Endothelial cell (in vitro differentiated cells): ENCODE results near the gene RPS6KA2. TPM values are rescaled to one million over a fixed set of nuclear protein-coding genes. Genes with fewer than 3 reads are reported as not detected.
A peak's percentile ranks its signal among the peaks of the same experiment; 100 is the strongest.

Experiments
- DNase-seq: peaks from one replicate; pipeline ENCODE4 v3.0.0; 2021; ENCODE audit warnings: low spot score
- H3K27ac Mint-ChIP-seq: one replicate; pipeline ENCODE4 v1.8.0; 2021; ENCODE audit warnings: mixed read lengths, inconsistent platforms; ENCODE audit not compliant: unreplicated experiment
- H3K27me3 Mint-ChIP-seq: one replicate; pipeline ENCODE4 v1.8.0; 2021; ENCODE audit warnings: mild to moderate bottlenecking, moderate library complexity, mixed read lengths, inconsistent platforms; ENCODE audit not compliant: unreplicated experiment
- H3K36me3 Mint-ChIP-seq: one replicate; pipeline ENCODE4 v1.8.0; 2021; ENCODE audit warnings: mild to moderate bottlenecking, low read depth, mixed read lengths, inconsistent platforms; ENCODE audit not compliant: unreplicated experiment
- H3K4me1 Mint-ChIP-seq: one replicate; pipeline ENCODE4 v1.8.0; 2021; ENCODE audit warnings: mild to moderate bottlenecking, mixed read lengths, inconsistent platforms; ENCODE audit not compliant: unreplicated experiment
- H3K4me3 Mint-ChIP-seq: one replicate; pipeline ENCODE4 v1.8.0; 2021; ENCODE audit warnings: mild to moderate bottlenecking, mixed read lengths, inconsistent platforms; ENCODE audit not compliant: unreplicated experiment
- H3K9me3 Mint-ChIP-seq: one replicate; pipeline ENCODE4 v1.8.0; 2021; ENCODE audit warnings: mixed read lengths, inconsistent platforms; ENCODE audit not compliant: unreplicated experiment
- CTCF ChIP-seq: fragments of 200-600 bp; sonication (generic); IDR thresholded peaks from one replicate; pipeline ENCODE4 v1.5.0; 2021; ENCODE audit warnings: antibody characterized with exemption; ENCODE audit not compliant: unreplicated experiment
- total RNA-seq: library from RNA; stranded (reverse); fragmentation: NEBNext Ultra II Directional; extraction: Animal tissue kit (Norgen Biotek cat#: 25700); gene quantifications from one replicate; pipeline ENCODE4 v1.2.1, GENCODE V29; 2021; ENCODE audit not compliant: unreplicated experiment

RPS6KA2 gene
- total RNA-seq, 1 donor from 2014 or later, result 105 TPM

- no peak for DNase-seq
- Mint-ChIP-seq H3K36me3 (peaks cover 36% of the 10 kb centered on the region), H3K4me3 (peak overlapping the region; percentile 34), H3K4me1 (peaks cover 65% of the 10 kb centered on the region), H3K9me3 (no peaks in the 10 kb centered on the region), H3K27me3 (peaks cover 2% of the 10 kb centered on the region), H3K27ac (peak overlapping the region; percentile 100)
- no peak for TF ChIP-seq CTCF
Observed at GRCh38 chr6:166596776-166597507, 30.1 kb downstream of the RPS6KA2 start.

GRCh38 chr6:166595949-166596348 lies 31.1 kb downstream of the RPS6KA2 start:
- Mint-ChIP-seq H3K4me1 (peaks cover 72% of the 10 kb centered on the region), H3K27ac (peak overlapping the region; percentile 44), H3K36me3 (peaks cover 36% of the 10 kb centered on the region), H3K27me3 (peaks cover 2% of the 10 kb centered on the region), H3K9me3 (no peaks in the 10 kb centered on the region), H3K4me3 (peak overlapping the region; percentile 47)
- no peak for DNase-seq
- TF ChIP-seq CTCF, result no peak

GRCh38 chr6:166595061-166595780 lies 31.8 kb downstream of the RPS6KA2 start:
- no peak for TF ChIP-seq CTCF
- no peak overlapping the region for H3K27ac Mint-ChIP-seq
- H3K36me3 Mint-ChIP-seq, result peaks cover 36% of the 10 kb centered on the region
- H3K4me3 Mint-ChIP-seq, result no peak overlapping the region
- peaks cover 2% of the 10 kb centered on the region for H3K27me3 Mint-ChIP-seq
- H3K9me3 Mint-ChIP-seq, result no peaks in the 10 kb centered on the region
- peaks cover 73% of the 10 kb centered on the region for H3K4me1 Mint-ChIP-seq
- DNase-seq, result no peak

- Mint-ChIP-seq H3K9me3 (no peaks in the 10 kb centered on the region), H3K4me1 (peaks cover 73% of the 10 kb centered on the region), H3K27me3 (peaks cover 7% of the 10 kb centered on the region), H3K36me3 (peaks cover 26% of the 10 kb centered on the region), H3K27ac (peak overlapping the region; percentile 25), H3K4me3 (no peak overlapping the region)
- no peak for DNase-seq
- no peak for TF ChIP-seq CTCF
Observed at GRCh38 chr6:166592821-166593220, 34.2 kb downstream of the RPS6KA2 start.
